Measurements from ENCODE around the gene FBXL2.

FBXL2 gene

GRCh38 chr3:33269385-33269784, 7.9 kb upstream of the FBXL2 start:
- DNase-seq (ENCODE audit: low read depth): no peak
- H3K4me3 ChIP-seq (ENCODE audit: low read depth, low read length): no peak overlapping the region
- TF ChIP-seq CTCF (conservative IDR thresholded peaks at IDR 0.05; ENCODE audit: low read depth, low read length): no peak

- no peak overlapping the region for H3K4me3 ChIP-seq (ENCODE audit: low read depth, low read length)
- no peak for TF ChIP-seq CTCF (conservative IDR thresholded peaks at IDR 0.05; ENCODE audit: low read depth, low read length)
- no peak for DNase-seq (ENCODE audit: low read depth)
Measured at GRCh38 chr3:33271324-33271723, 5.9 kb upstream of the FBXL2 start.

GRCh38 chr3:33273628-33274027, 3.6 kb upstream of the FBXL2 start:
- no peak for DNase-seq (ENCODE audit: low read depth)
- no peak for TF ChIP-seq CTCF (conservative IDR thresholded peaks at IDR 0.05; ENCODE audit: low read depth, low read length)
- H3K4me3 ChIP-seq (ENCODE audit: low read depth, low read length): no peak overlapping the region

GRCh38 chr3:33278163-33278562, 921 bp downstream of the FBXL2 start:
- peak overlapping the region; percentile 84 for H3K4me3 ChIP-seq (ENCODE audit: low read depth, low read length)
- DNase-seq (ENCODE audit: low read depth): no peak

GRCh38 chr3:33287672-33288282, 10.5 kb downstream of the FBXL2 start:
- no peak for DNase-seq (ENCODE audit: low read depth)
- TF ChIP-seq CTCF (conservative IDR thresholded peaks at IDR 0.05; ENCODE audit: low read depth, low read length): no peak
- H3K4me3 ChIP-seq (ENCODE audit: low read depth, low read length): no peak overlapping the region

More at GRCh38 chr3:33278163-33278562, 921 bp downstream of the FBXL2 start:
- TF ChIP-seq CTCF (conservative IDR thresholded peaks at IDR 0.05; ENCODE audit: low read depth, low read length): no peak

GRCh38 chr3:33299395-33300081, 22.3 kb downstream of the FBXL2 start:
- peak; percentile 70 for DNase-seq (ENCODE audit: low read depth)
- TF ChIP-seq CTCF (conservative IDR thresholded peaks at IDR 0.05; ENCODE audit: low read depth, low read length): no peak
- no peak overlapping the region for H3K4me3 ChIP-seq (ENCODE audit: low read depth, low read length)

- TF ChIP-seq CTCF (conservative IDR thresholded peaks at IDR 0.05; ENCODE audit: low read depth, low read length): no peak
- H3K4me3 ChIP-seq (ENCODE audit: low read depth, low read length): no peak overlapping the region
- peak; percentile 41 for DNase-seq (ENCODE audit: low read depth)
Measured at GRCh38 chr3:33312361-33312760, 35.1 kb downstream of the FBXL2 start.
